Activated naive CD4-positive, alpha-beta T cell treated with anti-CD3 and anti-CD28 coated beads, Interleukin-2, amount 50 U/mL, for 16 hours (primary cell): ENCODE results near the gene SLC35F5.
"Not testable (repeated sequence)": the region's sequence is repeated elsewhere in the genome, so short reads cannot be mapped to it uniquely, and the experiment has no call there.

Source experiments
- DNase-seq: peaks from one replicate; pipeline ENCODE4 v3.0.0-alpha.2; 2020

The SLC35F5 gene

DNA sequence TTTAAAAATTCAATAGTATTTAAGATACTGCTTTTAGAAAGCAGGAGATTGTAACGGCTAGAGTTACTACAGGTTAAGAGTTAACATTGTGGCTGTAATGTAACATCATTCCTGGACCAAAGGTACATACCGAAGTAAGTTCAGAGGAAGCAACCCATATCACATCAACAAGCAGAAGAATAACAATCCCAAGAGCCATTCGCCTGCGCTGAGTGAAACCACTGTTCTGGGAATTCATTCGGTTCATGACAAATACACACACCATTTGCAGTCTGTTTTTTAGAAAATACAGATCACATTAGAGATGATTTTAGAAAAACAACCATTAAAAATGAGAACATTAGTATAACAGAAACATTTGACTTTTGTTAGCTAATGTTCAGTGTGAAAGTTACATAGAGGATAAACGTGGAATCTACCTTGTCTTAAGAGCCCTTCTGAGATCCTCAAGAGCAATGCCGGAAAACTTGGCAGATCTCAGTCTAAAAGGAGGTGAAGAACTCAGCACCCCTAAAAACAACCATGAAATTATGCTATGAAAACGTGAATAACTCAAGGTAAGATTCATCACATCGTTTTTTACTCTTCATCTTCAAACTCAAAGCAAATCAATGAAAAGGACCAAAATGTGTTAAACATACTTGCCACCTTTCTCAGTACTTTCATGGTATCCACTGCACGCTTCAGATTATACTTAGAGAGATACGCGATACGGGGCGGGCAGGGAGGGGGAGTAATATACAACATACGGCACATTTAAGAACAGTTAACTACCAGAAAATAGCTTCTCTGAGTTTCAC is 1.2 kb downstream of the SLC35F5 start:
- DNase-seq, result no peak

DNA sequence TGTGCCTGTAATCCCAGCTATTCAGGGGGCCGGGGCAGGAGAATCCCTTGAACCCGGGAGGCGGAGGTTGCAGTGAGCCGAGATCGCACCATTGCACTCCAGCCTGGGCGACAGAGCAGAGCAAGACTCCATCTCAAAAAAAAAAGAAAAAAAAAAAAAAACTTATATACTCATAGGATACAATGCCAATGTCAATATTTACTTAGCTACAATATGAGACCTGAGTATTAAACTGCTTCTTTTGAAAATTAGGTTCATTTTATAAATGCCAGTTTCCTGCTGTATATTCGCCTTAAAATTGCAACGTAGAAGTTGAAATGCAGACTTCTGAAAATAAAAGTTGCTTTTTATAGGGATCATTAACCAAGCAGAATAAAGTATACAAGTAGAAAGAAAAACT is 2.3 kb downstream of the SLC35F5 start:
- no peak for DNase-seq

DNA sequence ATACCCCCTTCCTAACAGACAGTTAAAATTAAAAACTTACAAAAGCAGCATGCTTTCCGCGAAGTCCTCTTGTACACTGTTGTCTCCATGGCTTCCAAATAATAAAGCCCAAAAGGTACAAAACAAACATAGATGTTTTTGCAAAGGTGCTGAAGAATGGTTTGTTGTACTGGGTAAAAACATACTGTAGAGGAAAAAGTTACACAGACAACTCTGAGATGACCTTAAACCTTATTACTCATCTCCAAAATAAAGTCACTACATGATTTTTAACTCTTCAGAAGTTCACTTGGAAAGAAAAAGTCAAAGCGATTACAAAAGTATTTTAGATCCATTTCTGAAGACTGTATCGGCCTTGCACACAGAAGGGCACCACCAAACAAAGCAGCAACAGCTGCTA is 6.1 kb downstream of the SLC35F5 start:
- DNase-seq, result no peak

DNA sequence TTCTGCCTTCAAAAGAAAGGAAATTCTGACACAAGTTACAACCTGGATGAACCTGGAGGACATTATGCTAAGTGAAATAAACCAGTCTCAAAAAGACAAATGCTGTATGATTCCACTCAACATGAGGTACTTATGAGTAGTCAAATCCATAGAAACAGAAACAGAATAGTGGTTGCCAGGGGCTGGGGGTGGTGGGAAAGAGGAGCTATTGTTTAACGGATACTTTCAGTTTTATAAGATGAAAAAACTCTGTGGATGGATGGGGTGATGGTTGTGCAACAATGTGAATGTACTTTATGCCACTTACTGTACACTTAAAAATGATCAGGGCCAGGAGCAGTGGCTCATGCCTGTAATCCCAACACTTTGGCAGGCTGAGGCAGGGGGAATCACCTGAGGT is 15.4 kb downstream of the SLC35F5 start:
- no peak for DNase-seq

GRCh38 chr2:113739849-113740248 is 16.6 kb downstream of the SLC35F5 start:
- no peak for DNase-seq

DNA sequence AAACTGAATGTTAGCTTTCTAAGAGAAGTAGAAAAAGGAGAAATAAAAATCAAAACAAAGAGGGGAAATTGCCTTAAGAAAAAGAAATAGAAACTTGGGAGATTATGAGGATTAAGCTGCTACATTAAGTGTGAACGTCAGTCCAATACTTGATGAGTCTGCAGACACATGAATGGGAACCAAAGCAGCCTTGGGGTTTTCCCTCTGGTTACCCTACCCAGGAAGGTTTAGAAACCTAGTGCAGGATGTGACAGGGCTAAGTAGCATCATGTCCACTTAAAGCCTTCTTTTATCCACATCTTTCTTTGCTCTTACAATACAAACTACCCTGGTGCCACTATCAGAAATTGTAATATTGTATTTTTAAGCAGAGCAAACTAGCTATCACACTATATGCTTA is 22.3 kb downstream of the SLC35F5 start:
- no peak for DNase-seq

GRCh38 chr2:113724010-113724409 is 32.4 kb downstream of the SLC35F5 start:
- no peak for DNase-seq

DNA sequence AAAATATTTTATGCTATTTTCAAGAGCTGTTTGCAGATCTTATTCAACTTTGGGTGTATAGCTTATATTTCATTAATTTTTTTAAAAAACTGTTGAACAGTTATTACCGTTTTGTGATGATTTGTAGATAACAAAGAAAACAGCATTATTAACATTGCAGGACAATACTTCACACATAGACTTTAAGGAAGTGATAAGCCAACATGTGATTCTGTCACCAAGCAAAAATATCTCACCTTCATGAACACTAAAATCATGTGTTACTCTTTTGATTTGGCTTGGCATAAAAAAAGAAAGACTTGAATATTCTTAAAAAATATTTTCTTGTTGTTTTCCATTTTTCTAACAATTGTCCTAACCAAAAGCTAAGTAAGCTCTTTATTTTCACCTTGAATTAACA is 33.0 kb downstream of the SLC35F5 start:
- DNase-seq, result no peak

DNA sequence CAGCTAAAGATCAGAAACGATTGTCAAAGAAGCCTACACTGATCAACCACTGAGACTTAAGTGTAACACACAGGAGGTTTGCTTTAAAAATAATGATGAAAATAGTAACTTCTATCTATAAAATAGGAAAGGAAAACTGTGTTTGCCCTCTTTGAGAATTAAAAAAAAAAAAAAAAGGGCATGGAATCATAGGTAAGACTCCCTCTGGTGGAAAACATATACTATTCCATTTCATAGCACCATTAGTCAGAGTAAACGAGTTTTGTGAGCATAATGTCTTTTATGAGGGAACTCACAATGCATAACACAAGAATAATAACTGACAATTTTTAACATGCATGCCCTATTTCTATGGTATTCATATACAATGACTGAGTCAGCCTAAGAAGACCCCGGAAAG is 36.3 kb downstream of the SLC35F5 start:
- no peak for DNase-seq

DNA sequence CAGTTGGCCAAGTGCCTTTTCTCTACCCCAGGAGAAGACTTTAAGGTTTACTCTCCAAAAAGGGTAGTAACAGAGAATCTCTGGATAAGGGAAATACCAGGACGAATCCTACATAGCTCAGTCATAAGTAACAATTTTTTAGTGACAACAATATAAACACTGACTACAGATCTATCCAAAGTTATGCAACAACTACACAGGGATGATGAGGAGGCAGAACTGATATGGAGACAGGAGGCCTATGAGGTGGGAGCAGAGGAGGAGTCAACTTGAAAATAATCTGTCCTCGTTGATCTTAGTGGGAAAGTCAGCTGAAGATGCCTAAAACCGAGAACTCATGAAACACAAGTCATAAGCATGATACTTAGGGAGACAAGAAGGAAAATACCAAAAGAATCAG is 40.2 kb downstream of the SLC35F5 start:
- no peak for DNase-seq

- no peak for DNase-seq
Measured at GRCh38 chr2:113712941-113713340, 43.5 kb downstream of the SLC35F5 start.

DNA sequence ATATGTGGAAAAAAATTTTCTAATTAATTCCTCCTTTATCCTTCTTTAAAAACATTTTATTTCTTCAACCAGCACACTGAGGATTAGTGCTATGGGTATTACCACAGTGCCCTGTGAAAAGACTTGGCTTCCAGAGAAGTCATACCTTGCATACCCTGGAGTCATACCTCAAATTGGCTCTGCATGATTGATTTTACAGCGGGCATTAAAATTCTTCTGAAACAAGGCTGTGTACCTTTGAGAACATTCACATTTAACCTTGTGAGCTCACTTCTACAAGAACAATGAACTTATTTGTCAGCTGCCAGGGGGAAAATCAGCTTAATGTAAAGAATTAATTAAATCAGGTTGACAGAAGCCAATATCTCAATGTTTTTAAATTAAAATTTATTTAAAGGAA is 44.6 kb downstream of the SLC35F5 start:
- no peak for DNase-seq

DNA sequence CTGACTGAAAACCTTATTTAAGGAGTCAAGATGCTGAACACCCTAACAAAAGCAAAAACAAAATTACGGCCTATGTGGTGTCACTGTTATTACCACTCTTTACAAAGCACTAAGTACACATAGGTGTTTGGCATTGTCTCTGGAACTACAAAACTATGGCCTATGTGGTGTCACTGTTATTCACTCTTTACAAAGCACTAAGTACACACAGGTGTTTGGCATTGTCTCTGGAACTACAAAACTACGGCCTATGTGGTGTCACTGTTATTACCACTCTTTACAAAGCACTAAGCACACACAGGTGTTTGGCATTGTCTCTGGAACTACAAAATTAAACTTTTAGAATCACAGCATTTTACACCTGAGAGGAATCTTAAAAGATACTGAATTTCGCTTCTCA is 47.4 kb downstream of the SLC35F5 start:
- no peak for DNase-seq

- no peak for DNase-seq
Measured at GRCh38 chr2:113707106-113707505, 49.3 kb downstream of the SLC35F5 start.

- no peak for DNase-seq
Measured at GRCh38 chr2:113705982-113706523, 50.4 kb downstream of the SLC35F5 start.

DNA sequence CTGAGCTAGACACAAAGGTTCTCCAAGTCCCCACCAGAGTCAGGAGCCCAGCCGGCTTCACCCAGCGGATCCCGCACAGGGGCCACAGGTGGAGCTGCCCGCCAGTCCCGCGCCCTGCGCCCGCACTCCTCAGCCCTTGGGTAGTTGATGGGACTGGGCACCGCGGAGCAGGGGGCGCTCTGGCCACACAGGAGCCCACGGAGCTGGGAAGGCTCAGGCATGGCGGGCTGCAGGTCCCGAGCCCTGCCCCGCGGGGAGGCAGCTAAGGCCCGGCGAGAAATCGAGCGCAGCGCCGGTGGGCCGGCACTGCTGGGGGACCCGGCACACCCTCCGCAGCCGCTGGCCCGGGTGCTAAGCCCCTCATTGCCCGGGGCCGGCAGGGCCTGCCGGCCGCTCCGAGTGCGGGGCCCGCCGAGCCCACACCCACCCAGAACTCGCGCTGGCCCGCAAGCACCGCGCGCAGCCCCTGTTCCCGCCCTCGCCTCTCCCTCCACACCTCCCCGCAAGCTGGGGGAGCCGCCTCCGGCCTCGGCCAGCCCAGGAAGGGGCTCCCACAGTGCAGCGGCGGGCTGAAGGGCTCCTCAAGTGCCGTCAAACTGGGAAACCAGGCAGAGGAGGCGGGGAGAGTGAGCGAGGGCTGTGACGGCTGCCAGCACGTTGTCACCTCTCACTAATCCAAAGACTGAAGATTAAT is 52.0 kb downstream of the SLC35F5 start:
- DNase-seq, result not testable (repeated sequence)

GRCh38 chr2:113703386-113704299 is 52.8 kb downstream of the SLC35F5 start:
- no peak for DNase-seq

DNA sequence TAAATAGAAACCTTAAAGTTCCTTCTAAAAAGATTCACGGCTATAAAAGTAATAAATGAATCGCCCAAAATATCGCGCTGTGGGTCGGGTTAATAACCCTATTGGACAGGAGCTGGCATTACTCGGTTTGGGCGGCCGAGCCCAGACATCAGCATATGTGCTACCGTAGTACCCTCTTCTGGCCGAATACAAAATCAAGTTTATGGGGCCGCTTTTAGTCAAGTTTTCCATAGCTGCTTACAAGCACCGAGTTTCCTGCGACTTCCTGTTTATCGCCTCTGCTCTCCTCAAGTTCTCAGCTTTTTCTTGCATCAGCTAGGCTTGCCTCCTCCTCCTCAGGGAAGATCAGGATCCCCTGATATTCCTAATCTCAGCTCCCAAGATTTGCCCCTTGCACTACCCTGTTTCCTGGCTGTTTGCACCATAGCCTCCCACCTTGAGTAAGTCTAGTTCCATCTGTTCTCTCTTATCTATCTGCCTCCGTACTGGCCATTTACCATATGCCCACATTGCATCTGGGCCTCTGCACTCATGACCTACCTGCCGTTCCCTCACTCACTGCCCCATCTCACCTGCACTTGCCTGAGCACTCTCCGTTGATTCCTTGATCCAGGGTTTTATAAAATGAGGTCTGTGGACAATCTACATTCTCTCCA is 56.1 kb downstream of the SLC35F5 start:
- DNase-seq, result peak; percentile 50

DNA sequence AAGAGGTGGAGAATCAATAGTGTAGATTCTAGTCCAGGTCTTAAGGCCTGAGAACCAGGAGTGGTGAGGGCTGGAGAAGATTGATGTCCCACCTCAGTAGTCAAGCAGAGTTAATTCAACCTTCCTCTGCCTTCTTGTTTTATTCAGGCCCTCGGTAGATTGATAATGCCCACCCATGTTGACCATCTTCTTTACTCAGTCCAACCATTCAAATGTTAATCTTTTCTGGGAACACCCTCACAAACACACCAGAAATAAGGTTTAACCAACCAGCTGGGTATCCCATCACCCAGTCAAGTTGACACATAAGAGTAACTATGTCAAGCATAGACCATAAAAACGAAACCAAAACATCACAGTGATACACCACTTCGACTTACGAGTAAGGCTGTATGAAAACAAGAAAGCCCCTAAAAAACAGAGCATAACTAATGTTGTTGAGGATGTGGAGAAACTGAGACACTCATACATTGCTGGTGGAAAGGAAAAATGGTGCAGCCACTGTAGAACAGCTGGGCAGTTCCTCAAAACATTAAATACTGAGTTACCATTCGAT is 57.5 kb downstream of the SLC35F5 start:
- DNase-seq, result no peak

DNA sequence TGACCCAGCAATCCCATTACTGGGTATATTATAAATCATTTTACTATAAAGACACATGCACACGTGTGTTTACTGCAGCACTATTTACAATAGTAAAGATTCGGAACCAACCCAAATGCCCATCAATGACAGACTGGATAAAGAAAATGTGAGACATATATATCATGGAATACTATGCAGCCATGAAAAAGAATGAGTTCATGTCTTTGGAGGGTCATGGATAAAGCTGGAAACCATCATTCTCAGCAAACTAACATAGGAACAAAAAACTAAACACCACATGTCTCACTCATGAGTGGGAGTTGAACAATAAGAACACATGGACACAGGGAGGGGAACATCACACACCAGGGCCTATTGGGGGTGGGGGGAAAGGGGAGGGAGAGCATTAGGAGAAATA is 58.2 kb downstream of the SLC35F5 start:
- not testable (repeated sequence) for DNase-seq

DNA sequence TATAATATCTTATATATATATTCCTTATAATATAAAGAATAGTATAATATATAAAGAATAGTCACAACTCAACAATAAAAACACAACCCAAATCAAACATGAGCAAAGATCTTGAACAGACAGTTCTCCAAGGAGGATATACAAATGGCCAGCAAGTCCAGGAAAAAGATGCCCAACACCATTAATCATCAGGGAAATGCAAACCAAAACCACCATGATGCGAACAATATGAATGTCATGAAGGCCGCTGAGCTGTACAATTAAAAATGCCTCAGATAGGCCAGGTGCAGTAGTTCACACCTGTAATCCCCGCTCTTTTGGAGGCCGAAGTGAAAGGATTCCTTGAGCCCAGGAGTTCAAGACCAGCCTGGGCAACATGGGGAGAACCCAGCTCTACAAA is 58.9 kb downstream of the SLC35F5 start:
- no peak for DNase-seq

GRCh38 chr2:113694438-113694837 is 62.0 kb downstream of the SLC35F5 start:
- no peak for DNase-seq
